ENCODE data around the gene EPHA6.
"Not testable (repeated sequence)": the region's sequence is repeated elsewhere in the genome, so short reads cannot be mapped to it uniquely, and the experiment has no call there.

Gene EPHA6

GRCh38 chr3:97264180-97264579 is 449.8 kb downstream of the EPHA6 start:
- no peaks in the 10 kb centered on the region for H3K36me3 ChIP-seq (replicated peaks)
- no peaks in the 10 kb centered on the region; the same call in 1 of the 2 replicates for H3K27me3 ChIP-seq (ENCODE audit: low read depth)
- H3K4me1 ChIP-seq = no peaks in the 10 kb centered on the region
- no peak for DNase-seq (ENCODE audit: low spot score in 2 of 2)
- H3K4me3 ChIP-seq = no peak overlapping the region
- H3K9me3 ChIP-seq = no peaks in the 10 kb centered on the region
- in situ Hi-C loops (cut with MboI; ENCODE audit: low sequenced_read_pairs) = no loop called here

GRCh38 chr3:97265237-97266005 is 451.0 kb downstream of the EPHA6 start:
- in situ Hi-C loops (cut with MboI; ENCODE audit: low sequenced_read_pairs) = no loop called here

GRCh38 chr3:97269202-97269601 is 454.8 kb downstream of the EPHA6 start:
- no peak for DNase-seq (ENCODE audit: low spot score in 2 of 2)
- Histone ChIP-seq H3K36me3 (replicated peaks) (no peaks in the 10 kb centered on the region), H3K4me3 (no peak overlapping the region), H3K27me3 (ENCODE audit: low read depth) (no peaks in the 10 kb centered on the region; the same call in 1 of the 2 replicates), H3K4me1 (no peaks in the 10 kb centered on the region), H3K9me3 (no peaks in the 10 kb centered on the region)
- in situ Hi-C loops (cut with MboI; ENCODE audit: low sequenced_read_pairs) = no loop called here

More at GRCh38 chr3:97265237-97266005, 451.0 kb downstream of the EPHA6 start:
- Histone ChIP-seq H3K27me3 (ENCODE audit: low read depth) (no peaks in the 10 kb centered on the region; the same call in 1 of the 2 replicates), H3K36me3 (replicated peaks) (no peaks in the 10 kb centered on the region), H3K4me1 (no peaks in the 10 kb centered on the region), H3K4me3 (no peak overlapping the region), H3K9me3 (no peaks in the 10 kb centered on the region)
- DNase-seq (ENCODE audit: low spot score in 2 of 2) = no peak

- in situ Hi-C loops (cut with MboI; ENCODE audit: low sequenced_read_pairs) = not testable (repeated sequence)
Observed at GRCh38 chr3:97276879-97277550, 462.6 kb downstream of the EPHA6 start.

DNA sequence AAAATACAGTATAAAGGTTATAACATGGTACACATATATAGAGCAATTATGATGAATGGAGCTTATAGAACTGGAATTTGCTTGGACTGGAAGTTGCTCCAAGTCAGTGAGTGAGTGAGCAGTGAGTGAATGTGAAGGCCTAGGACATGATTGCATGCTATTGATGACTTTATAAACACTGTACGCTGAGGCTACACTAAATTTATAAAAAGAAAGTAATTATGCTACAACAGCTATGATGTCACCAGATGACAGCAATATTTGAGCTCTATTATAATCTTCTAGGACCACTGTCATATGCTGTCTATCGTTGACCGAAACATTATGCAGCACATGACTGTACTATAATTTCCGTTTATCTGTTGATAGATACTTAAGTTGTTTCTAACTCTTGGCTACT is 463.3 kb downstream of the EPHA6 start:
- in situ Hi-C loops (cut with MboI; ENCODE audit: low sequenced_read_pairs) = no loop called here
- no peak overlapping the region for H3K4me3 ChIP-seq
- H3K4me1 ChIP-seq = no peaks in the 10 kb centered on the region
- DNase-seq (ENCODE audit: low spot score in 2 of 2) = no peak
- H3K27me3 ChIP-seq (ENCODE audit: low read depth) = no peaks in the 10 kb centered on the region
- no peaks in the 10 kb centered on the region for H3K36me3 ChIP-seq (replicated peaks)
- no peaks in the 10 kb centered on the region for H3K9me3 ChIP-seq

More at GRCh38 chr3:97276879-97277550, 462.6 kb downstream of the EPHA6 start:
- not testable (repeated sequence) for H3K4me3 ChIP-seq; H3K27me3 ChIP-seq (ENCODE audit: low read depth); H3K9me3 ChIP-seq; H3K4me1 ChIP-seq; DNase-seq (ENCODE audit: low spot score in 2 of 2); H3K36me3 ChIP-seq (replicated peaks)

DNA sequence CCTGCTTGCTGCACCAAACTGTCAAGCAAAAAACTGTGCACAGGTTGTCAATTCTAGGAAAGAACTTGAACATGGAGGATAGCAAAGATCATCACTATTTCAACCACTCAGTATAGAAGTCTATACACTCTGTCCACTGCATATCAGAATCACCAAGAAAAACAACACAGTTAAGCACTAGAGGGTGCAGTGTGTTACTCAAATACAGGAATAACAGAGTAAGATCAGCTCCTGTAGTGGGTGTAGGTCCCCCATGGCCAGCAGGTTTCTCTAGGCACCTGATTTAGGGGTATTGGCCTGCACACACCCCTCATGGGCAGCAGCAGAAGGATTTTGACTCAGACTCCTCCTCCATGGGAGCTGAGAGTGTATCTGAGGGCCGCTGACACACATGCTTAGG is 464.1 kb downstream of the EPHA6 start:
- Histone ChIP-seq H3K9me3 (no peaks in the 10 kb centered on the region), H3K4me1 (no peaks in the 10 kb centered on the region), H3K27me3 (ENCODE audit: low read depth) (no peaks in the 10 kb centered on the region), H3K36me3 (replicated peaks) (no peaks in the 10 kb centered on the region), H3K4me3 (no peak overlapping the region)
- no peak for DNase-seq (ENCODE audit: low spot score in 2 of 2)
- in situ Hi-C loops (cut with MboI; ENCODE audit: low sequenced_read_pairs) = no loop called here

DNA sequence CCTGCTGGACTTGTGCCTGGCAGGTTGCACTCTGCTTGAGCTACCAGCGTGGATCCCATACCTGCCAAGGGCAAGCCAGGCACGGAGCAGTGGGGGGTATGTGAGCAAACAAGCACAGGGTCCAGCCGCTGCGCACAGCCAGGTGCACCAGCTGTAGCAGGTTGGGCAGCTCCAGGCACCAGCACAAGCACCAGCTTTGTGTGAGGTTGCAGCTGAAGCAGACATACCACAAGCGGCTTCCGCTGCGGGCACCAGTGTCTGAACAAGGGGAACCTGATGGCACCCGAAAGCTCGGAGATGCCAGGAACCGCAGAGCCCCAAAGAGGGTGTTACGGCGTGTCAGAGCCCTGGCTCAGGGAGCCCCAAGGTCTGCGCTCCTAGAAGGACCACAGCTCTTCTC is 477.5 kb downstream of the EPHA6 start:
- DNase-seq (ENCODE audit: low spot score in 2 of 2) = no peak
- no peaks in the 10 kb centered on the region for H3K9me3 ChIP-seq
- no peaks in the 10 kb centered on the region for H3K4me1 ChIP-seq
- H3K27me3 ChIP-seq (ENCODE audit: low read depth) = no peaks in the 10 kb centered on the region
- in situ Hi-C loops (cut with MboI; ENCODE audit: low sequenced_read_pairs) = no loop called here
- no peaks in the 10 kb centered on the region for H3K36me3 ChIP-seq (replicated peaks)
- no peak overlapping the region for H3K4me3 ChIP-seq

GRCh38 chr3:97293596-97294131 is 479.3 kb downstream of the EPHA6 start:
- in situ Hi-C loops (cut with MboI; ENCODE audit: low sequenced_read_pairs) = no loop called here
- Histone ChIP-seq H3K4me1 (no peaks in the 10 kb centered on the region), H3K4me3 (no peak overlapping the region), H3K9me3 (no peaks in the 10 kb centered on the region), H3K36me3 (replicated peaks) (no peaks in the 10 kb centered on the region), H3K27me3 (ENCODE audit: low read depth) (no peaks in the 10 kb centered on the region)
- no peak for DNase-seq (ENCODE audit: low spot score in 2 of 2)

DNA sequence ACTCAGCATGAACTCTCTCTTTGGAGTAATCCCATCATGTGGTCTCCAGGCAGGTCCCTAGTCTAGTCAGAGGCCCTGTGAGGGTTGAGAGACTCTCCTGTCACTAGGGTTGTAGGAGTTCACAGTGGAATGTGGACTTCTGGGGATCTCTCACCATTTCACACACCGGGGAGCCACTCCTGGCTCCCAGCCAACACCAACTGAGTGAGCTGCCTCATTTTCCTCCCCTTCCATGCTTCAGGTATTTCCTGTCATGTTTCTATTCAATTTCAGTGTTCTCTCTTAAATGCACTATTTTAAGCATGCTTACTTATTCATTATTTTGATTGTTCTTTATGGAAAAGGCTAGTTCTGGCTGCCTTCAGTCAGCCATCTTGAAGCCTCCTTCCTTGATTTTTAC is 482.6 kb downstream of the EPHA6 start:
- in situ Hi-C loops (cut with MboI; ENCODE audit: low sequenced_read_pairs) = no loop called here
- no peaks in the 10 kb centered on the region for H3K9me3 ChIP-seq
- no peaks in the 10 kb centered on the region for H3K27me3 ChIP-seq (ENCODE audit: low read depth)
- H3K36me3 ChIP-seq (replicated peaks) = no peaks in the 10 kb centered on the region
- H3K4me3 ChIP-seq = no peak overlapping the region
- no peaks in the 10 kb centered on the region for H3K4me1 ChIP-seq
- no peak for DNase-seq (ENCODE audit: low spot score in 2 of 2)

DNA sequence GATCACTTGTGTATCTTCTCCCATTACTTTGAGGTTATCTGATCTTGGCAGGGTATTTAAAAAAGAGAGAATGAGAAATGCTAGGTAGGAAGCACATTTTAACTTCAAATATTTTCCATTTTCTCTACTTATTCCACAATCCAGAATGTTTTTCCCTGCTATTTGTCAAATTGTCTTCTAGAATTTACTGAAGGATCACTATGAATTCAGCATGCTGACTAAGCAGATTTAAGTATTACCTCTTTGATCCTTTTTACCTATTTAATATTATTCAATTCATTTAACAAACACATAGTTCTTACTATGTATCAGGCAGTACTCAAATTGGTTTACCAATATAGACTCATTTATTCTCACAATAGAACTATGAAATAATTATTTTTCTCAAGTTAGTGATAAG is 486.7 kb downstream of the EPHA6 start:
- in situ Hi-C loops (cut with MboI; ENCODE audit: low sequenced_read_pairs) = no loop called here
- H3K36me3 ChIP-seq (replicated peaks) = no peaks in the 10 kb centered on the region
- DNase-seq (ENCODE audit: low spot score in 2 of 2) = no peak
- no peak overlapping the region for H3K4me3 ChIP-seq
- H3K9me3 ChIP-seq = no peaks in the 10 kb centered on the region
- H3K27me3 ChIP-seq (ENCODE audit: low read depth) = no peaks in the 10 kb centered on the region
- no peaks in the 10 kb centered on the region for H3K4me1 ChIP-seq

DNA sequence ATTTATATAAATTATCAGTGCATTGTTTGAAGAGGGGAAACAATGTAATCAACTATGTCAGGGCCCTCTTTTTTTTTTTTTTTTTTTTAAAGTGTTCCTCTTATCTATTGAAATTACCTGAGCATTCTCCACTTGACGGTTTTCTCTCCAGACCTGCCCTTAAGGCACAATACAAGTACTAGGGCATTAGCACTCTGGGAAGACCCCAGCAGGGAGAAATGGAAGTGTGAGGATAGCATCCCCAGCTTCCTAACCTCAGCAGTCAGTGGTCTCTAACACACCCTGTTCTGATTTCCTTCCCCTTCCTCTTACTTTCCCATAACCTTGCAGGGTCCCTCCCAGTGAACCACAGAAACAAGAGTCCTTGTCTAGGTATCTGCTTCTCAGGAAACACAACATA is 491.8 kb downstream of the EPHA6 start:
- Histone ChIP-seq H3K27me3 (ENCODE audit: low read depth) (no peaks in the 10 kb centered on the region), H3K36me3 (replicated peaks) (no peaks in the 10 kb centered on the region), H3K4me3 (no peak overlapping the region), H3K4me1 (no peaks in the 10 kb centered on the region), H3K9me3 (no peaks in the 10 kb centered on the region)
- DNase-seq (ENCODE audit: low spot score in 2 of 2) = no peak
- in situ Hi-C loops (cut with MboI; ENCODE audit: low sequenced_read_pairs) = no loop called here

GRCh38 chr3:97338375-97338774 is 524.0 kb downstream of the EPHA6 start:
- Histone ChIP-seq H3K27me3 (ENCODE audit: low read depth) (no peaks in the 10 kb centered on the region), H3K9me3 (no peaks in the 10 kb centered on the region), H3K4me1 (no peaks in the 10 kb centered on the region), H3K4me3 (no peak overlapping the region), H3K36me3 (replicated peaks) (no peaks in the 10 kb centered on the region)
- no peak for DNase-seq (ENCODE audit: low spot score in 2 of 2)
- in situ Hi-C loops (cut with MboI; ENCODE audit: low sequenced_read_pairs) = no loop called here

DNA sequence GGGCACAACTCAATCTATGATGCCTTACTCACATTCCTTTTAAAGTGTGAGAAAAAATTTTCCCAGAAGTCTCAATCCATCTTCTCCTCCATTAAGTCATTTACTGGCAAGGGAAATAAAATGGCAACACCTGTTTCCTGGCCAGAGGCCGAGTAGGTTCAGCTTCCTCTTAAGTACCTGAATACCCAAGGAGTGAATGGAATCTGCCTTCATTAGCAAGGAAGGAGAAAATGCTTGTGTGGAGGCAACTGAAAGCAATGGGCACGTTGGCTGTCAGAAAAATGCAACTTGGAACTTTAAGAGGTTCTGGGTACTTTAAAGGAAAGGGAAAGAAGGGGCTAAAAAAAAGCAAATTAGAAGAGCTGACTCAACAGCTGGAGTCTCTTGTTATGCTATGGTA is 526.5 kb downstream of the EPHA6 start:
- no peak for DNase-seq (ENCODE audit: low spot score in 2 of 2)
- Histone ChIP-seq H3K4me1 (no peaks in the 10 kb centered on the region), H3K36me3 (replicated peaks) (no peaks in the 10 kb centered on the region), H3K9me3 (no peaks in the 10 kb centered on the region), H3K27me3 (ENCODE audit: low read depth) (no peaks in the 10 kb centered on the region), H3K4me3 (no peak overlapping the region)
- in situ Hi-C loops (cut with MboI; ENCODE audit: low sequenced_read_pairs) = no loop called here

DNA sequence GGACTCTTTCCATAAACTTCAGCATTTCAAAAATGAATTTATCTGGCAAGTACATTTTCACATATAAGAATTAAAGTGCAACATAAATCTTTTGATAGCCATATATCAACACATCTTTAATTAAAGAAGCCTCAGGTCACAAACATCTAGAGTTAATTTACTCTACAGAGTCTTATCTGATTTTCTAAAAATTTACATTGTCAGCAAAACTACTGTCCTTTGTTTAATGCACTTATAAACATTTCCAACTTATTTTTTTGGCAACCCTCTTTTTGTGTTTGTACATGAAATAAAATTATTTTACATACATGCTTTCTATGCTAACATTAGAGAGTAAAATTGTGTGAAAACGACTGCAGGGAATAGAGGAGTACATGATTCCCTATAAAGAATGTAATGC is 533.4 kb downstream of the EPHA6 start:
- Histone ChIP-seq H3K4me1 (no peaks in the 10 kb centered on the region), H3K9me3 (no peaks in the 10 kb centered on the region), H3K4me3 (no peak overlapping the region), H3K27me3 (ENCODE audit: low read depth) (no peaks in the 10 kb centered on the region), H3K36me3 (replicated peaks) (no peaks in the 10 kb centered on the region)
- in situ Hi-C loops (cut with MboI; ENCODE audit: low sequenced_read_pairs) = no loop called here
- DNase-seq (ENCODE audit: low spot score in 2 of 2) = no peak
